GM23338 (cell line): ENCODE results near the gene MRE11. TPM values are rescaled to one million over a fixed set of nuclear protein-coding genes. Genes with fewer than 3 reads are reported as not detected.

Experiments used
- ATAC-seq: fragments of 200-7000 bp; cut with Tn5 transposase; 3 replicates; pipeline ENCODE4 v1.9.1; 2020
- DNase-seq: peaks from one replicate; pipeline ENCODE4 v3.0.0-alpha.2; 2015; ENCODE audit warnings: low spot score
- H2AFZ ChIP-seq: fragments of 200-600 bp; sonication (generic); 2 replicates; pipeline ENCODE4 v1.8.0; 2016; ENCODE audit warnings: antibody characterized with exemption, mild to moderate bottlenecking, moderate library complexity
- H3F3A ChIP-seq: fragments of 200-600 bp; sonication (generic); replicated peaks from 2 replicates; pipeline ENCODE4 v1.8.0; 2017; ENCODE audit warnings: antibody characterized with exemption, mixed run types, low read depth
- H3K27ac ChIP-seq: fragments of 200-600 bp; sonication (generic); 2 replicates; pipeline ENCODE4 v1.6.1; 2016; ENCODE audit warnings: low read depth
- H3K27me3 ChIP-seq: fragments of 200-600 bp; sonication (generic); 2 replicates; pipeline ENCODE4 v1.8.0; 2016; ENCODE audit warnings: mild to moderate bottlenecking, mixed run types, moderate library complexity; ENCODE audit not compliant: insufficient read depth
- H3K36me3 ChIP-seq: fragments of 200-600 bp; sonication (generic); 2 replicates; pipeline ENCODE4 v1.8.0; 2016; ENCODE audit warnings: mild to moderate bottlenecking; ENCODE audit not compliant: insufficient read depth
- H3K4me1 ChIP-seq: fragments of 200-600 bp; sonication (generic); 2 replicates; pipeline ENCODE4 v1.8.0; 2016; ENCODE audit warnings: mild to moderate bottlenecking, moderate library complexity; ENCODE audit not compliant: insufficient read depth
- H3K4me2 ChIP-seq: fragments of 200-600 bp; sonication (generic); 2 replicates; pipeline ENCODE4 v1.7.1; 2017; ENCODE audit warnings: mixed run types
- H3K4me3 ChIP-seq: fragments of 200-600 bp; sonication (generic); 2 replicates; pipeline ENCODE4 v1.6.1; 2016; ENCODE audit warnings: mixed run types
- H3K79me2 ChIP-seq: fragments of 200-600 bp; sonication (generic); replicated peaks from 2 replicates; pipeline ENCODE4 v1.8.0; 2017; ENCODE audit warnings: mild to moderate bottlenecking; ENCODE audit not compliant: insufficient read depth
- H3K9me2 ChIP-seq: fragments of 200-600 bp; sonication (generic); 2 replicates; pipeline ENCODE4 v1.8.0; 2017; ENCODE audit not compliant: insufficient read depth
- H4K20me1 ChIP-seq: fragments of 200-600 bp; sonication (generic); replicated peaks from 2 replicates; pipeline ENCODE4 v1.8.0; 2017; ENCODE audit warnings: mild to moderate bottlenecking; ENCODE audit not compliant: insufficient read depth
- H3K27ac Mint-ChIP-seq: 2 replicates; pipeline ENCODE4 v1.8.0; 2020; ENCODE audit warnings: inconsistent platforms, mild to moderate bottlenecking, moderate library complexity, mixed read lengths
- H3K27me3 Mint-ChIP-seq: 3 replicates; pipeline ENCODE4 v1.8.0; 2022; ENCODE audit warnings: low read depth, mild to moderate bottlenecking, moderate library complexity, mixed read lengths, inconsistent platforms; ENCODE audit not compliant: insufficient read depth, poor library complexity
- H3K36me3 Mint-ChIP-seq: 3 replicates; pipeline ENCODE4 v1.8.0; 2021; ENCODE audit warnings: low read depth, mild to moderate bottlenecking, inconsistent platforms, moderate library complexity, mixed read lengths
- H3K4me1 Mint-ChIP-seq: 3 replicates; pipeline ENCODE4 v1.8.0; 2020; ENCODE audit warnings: mild to moderate bottlenecking, inconsistent platforms, mixed read lengths
- H3K4me3 Mint-ChIP-seq: 3 replicates; pipeline ENCODE4 v1.8.0; 2021; ENCODE audit warnings: moderate library complexity, mild to moderate bottlenecking, inconsistent platforms, mixed read lengths
- H3K9me3 Mint-ChIP-seq: 3 replicates; pipeline ENCODE4 v1.8.0; 2020; ENCODE audit warnings: moderate library complexity, mild to moderate bottlenecking, inconsistent platforms, mixed read lengths
- CREB1 ChIP-seq: fragments of 250-450 bp; sonication (Bioruptor Pico); IDR thresholded peaks from 2 replicates; pipeline ENCODE4 v1.5.0; 2020; ENCODE audit warnings: low read depth, mild to moderate bottlenecking, moderate library complexity
- CTCF ChIP-seq, 2 experiments: fragments of 200-600 bp in 1 of 2; sonication (generic) in 1 of 2; conservative IDR thresholded peaks; 2 replicates each; pipeline versions ENCODE4 v1.5.1 to v1.6.1; 2016 to 2017; ENCODE audit warnings: antibody characterized with exemption in 2 of 2, low read depth in 2 of 2, mild to moderate bottlenecking in 2 of 2, moderate library complexity in 1 of 2
- ETS1 ChIP-seq: IDR thresholded peaks from 2 replicates; pipeline ENCODE4 v1.6.1; 2016; ENCODE audit warnings: antibody characterized with exemption
- JUNB ChIP-seq: IDR thresholded peaks from one replicate; pipeline ENCODE4 v1.6.1; 2016; ENCODE audit warnings: antibody characterized with exemption; ENCODE audit not compliant: unreplicated experiment
- NANOG ChIP-seq: IDR thresholded peaks from 2 replicates; pipeline ENCODE4 v1.6.1; 2016; ENCODE audit warnings: antibody characterized with exemption, borderline replicate concordance
- STAT1 ChIP-seq: IDR thresholded peaks from one replicate; pipeline ENCODE4 v1.6.1; 2016; ENCODE audit warnings: antibody characterized with exemption; ENCODE audit not compliant: unreplicated experiment
- ZNF114 ChIP-seq: fragments of 250-450 bp; sonication (Bioruptor Pico); IDR thresholded peaks from 2 replicates; pipeline ENCODE4 v1.5.0; 2020; ENCODE audit warnings: mild to moderate bottlenecking, moderate library complexity
- polyA plus RNA-seq: library from polyadenylated mRNA; unstranded; fragments of >200 nt; fragmentation: Nextera tagmentation; extraction: Ambion mirVana; gene quantifications from 2 replicates; pipeline ENCODE4 v1.2.1, GENCODE V29; 2016
- total RNA-seq: library from RNA; depleted of rRNA; stranded (reverse); fragments of >200 nt; shearing (Covaris generic); gene quantifications from 2 replicates; pipeline ENCODE4 v1.2.3, GENCODE V29; 2014
- TF ChIP-seq, protein P1 (sequence below): fragments of 250-450 bp; sonication (Bioruptor Pico); IDR thresholded peaks from 2 replicates; pipeline ENCODE4 v1.5.0; 2020; ENCODE audit warnings: mild to moderate bottlenecking, moderate library complexity

Gene MRE11
- total and polyA plus RNA-seq, 2 experiments from 2014 or later: 23.3 to 38.5 TPM

DNA sequence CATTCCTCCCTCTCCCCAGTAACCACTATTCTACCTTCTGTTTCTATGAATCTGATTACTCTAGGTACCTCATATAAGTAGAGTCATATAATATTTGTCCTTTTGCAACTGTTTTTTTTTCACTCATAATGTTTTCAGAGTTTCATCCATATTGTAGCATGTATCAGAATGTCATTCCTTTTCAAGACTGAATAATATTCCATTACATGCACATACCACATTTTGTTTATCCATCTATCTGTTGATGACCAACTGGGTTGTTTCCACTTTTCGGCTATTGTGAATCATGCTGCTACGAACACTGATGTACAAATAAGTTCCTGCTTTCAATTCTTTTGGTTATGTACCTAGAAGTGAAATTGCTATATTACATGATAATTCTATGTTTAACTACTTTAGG lies 40.7 kb downstream of the MRE11 start (continued):
- TF ChIP-seq, protein P1, sequence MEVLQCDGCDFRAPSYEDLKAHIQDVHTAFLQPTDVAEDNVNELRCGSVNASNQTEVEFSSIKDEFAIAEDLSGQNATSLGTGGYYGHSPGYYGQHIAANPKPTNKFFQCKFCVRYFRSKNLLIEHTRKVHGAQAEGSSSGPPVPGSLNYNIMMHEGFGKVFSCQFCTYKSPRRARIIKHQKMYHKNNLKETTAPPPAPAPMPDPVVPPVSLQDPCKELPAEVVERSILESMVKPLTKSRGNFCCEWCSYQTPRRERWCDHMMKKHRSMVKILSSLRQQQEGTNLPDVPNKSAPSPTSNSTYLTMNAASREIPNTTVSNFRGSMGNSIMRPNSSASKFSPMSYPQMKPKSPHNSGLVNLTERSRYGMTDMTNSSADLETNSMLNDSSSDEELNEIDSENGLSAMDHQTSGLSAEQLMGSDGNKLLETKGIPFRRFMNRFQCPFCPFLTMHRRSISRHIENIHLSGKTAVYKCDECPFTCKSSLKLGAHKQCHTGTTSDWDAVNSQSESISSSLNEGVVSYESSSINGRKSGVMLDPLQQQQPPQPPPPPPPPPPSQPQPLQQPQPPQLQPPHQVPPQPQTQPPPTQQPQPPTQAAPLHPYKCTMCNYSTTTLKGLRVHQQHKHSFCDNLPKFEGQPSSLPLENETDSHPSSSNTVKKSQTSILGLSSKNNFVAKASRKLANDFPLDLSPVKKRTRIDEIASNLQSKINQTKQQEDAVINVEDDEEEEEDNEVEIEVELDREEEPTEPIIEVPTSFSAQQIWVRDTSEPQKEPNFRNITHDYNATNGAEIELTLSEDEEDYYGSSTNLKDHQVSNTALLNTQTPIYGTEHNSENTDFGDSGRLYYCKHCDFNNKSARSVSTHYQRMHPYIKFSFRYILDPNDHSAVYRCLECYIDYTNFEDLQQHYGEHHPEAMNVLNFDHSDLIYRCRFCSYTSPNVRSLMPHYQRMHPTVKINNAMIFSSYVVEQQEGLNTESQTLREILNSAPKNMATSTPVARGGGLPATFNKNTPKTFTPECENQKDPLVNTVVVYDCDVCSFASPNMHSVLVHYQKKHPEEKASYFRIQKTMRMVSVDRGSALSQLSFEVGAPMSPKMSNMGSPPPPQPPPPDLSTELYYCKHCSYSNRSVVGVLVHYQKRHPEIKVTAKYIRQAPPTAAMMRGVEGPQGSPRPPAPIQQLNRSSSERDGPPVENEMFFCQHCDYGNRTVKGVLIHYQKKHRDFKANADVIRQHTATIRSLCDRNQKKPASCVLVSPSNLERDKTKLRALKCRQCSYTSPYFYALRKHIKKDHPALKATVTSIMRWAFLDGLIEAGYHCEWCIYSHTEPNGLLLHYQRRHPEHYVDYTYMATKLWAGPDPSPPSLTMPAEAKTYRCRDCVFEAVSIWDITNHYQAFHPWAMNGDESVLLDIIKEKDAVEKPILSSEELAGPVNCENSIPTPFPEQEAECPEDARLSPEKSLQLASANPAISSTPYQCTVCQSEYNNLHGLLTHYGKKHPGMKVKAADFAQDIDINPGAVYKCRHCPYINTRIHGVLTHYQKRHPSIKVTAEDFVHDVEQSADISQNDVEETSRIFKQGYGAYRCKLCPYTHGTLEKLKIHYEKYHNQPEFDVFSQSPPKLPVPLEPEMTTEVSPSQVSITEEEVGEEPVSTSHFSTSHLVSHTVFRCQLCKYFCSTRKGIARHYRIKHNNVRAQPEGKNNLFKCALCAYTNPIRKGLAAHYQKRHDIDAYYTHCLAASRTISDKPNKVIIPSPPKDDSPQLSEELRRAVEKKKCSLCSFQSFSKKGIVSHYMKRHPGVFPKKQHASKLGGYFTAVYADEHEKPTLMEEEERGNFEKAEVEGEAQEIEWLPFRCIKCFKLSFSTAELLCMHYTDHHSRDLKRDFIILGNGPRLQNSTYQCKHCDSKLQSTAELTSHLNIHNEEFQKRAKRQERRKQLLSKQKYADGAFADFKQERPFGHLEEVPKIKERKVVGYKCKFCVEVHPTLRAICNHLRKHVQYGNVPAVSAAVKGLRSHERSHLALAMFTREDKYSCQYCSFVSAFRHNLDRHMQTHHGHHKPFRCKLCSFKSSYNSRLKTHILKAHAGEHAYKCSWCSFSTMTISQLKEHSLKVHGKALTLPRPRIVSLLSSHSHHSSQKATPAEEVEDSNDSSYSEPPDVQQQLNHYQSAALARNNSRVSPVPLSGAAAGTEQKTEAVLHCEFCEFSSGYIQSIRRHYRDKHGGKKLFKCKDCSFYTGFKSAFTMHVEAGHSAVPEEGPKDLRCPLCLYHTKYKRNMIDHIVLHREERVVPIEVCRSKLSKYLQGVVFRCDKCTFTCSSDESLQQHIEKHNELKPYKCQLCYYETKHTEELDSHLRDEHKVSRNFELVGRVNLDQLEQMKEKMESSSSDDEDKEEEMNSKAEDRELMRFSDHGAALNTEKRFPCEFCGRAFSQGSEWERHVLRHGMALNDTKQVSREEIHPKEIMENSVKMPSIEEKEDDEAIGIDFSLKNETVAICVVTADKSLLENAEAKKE (CRISPR knock-in tag): no peak
- TF ChIP-seq CREB1 (CRISPR knock-in tag) (no peak), NANOG (no peak), ZNF114 (CRISPR knock-in tag) (no peak), ETS1 (no peak), STAT1 (no peak)

- no peaks in the 10 kb centered on the region for H3K4me1 ChIP-seq
- no peak overlapping the region for H3K4me3 ChIP-seq
- no peak overlapping the region for H3K4me2 ChIP-seq
- Mint-ChIP-seq H3K27ac (no peak overlapping the region), H3K27me3 (no peaks in the 10 kb centered on the region), H3K9me3 (no peaks in the 10 kb centered on the region), H3K36me3 (peaks cover 25% of the 10 kb centered on the region; the same call in 2 of the 3 replicates), H3K4me3 (no peak overlapping the region), H3K4me1 (no peaks in the 10 kb centered on the region)
- no peaks in the 10 kb centered on the region for H3K27me3 ChIP-seq
- H3F3A ChIP-seq: no peaks in the 10 kb centered on the region
- TF ChIP-seq ETS1 (no peak), CTCF (conservative IDR thresholded peaks at IDR 0.05; ENCODE audit: low read depth in 2 of 2) (no peak), NANOG (no peak), JUNB (no peak)
- H3K79me2 ChIP-seq: no peaks in the 10 kb centered on the region
- ATAC-seq (no peak), DNase-seq (no peak)
- peaks cover 12% of the 10 kb centered on the region; the same call in 1 of the 2 replicates for H3K36me3 ChIP-seq
- H2AFZ ChIP-seq: no peak overlapping the region
- H3K9me2 ChIP-seq: no peaks in the 10 kb centered on the region
- H3K27ac ChIP-seq: no peak overlapping the region
- no peaks in the 10 kb centered on the region for H4K20me1 ChIP-seq
These were observed 43.6 kb downstream of the MRE11 start for GRCh38 chr11:94450048-94450447.
